Measurements from ENCODE around the gene NTF3.

Gene NTF3

GRCh38 chr12:5480938-5481303, 49.0 kb downstream of the NTF3 start:
- CTCF ChIA-PET: no interaction called here
- no peak for DNase-seq (ENCODE audit: low spot score)
- POLR2A ChIA-PET (ENCODE audit: low non-redundant PET): no interaction called here
- TF ChIP-seq CTCF (conservative IDR thresholded peaks at IDR 0.05; ENCODE audit: low read depth): no peak
- no peak overlapping the region for H3K27ac ChIP-seq

- TF ChIP-seq CTCF (conservative IDR thresholded peaks at IDR 0.05; ENCODE audit: low read depth): no peak
- no peak for DNase-seq (ENCODE audit: low spot score)
- no peak overlapping the region for H3K27ac ChIP-seq
- ChIA-PET POLR2A (ENCODE audit: low non-redundant PET) (no interaction called here), CTCF (no interaction called here)
Observed at GRCh38 chr12:5481645-5482044, 49.7 kb downstream of the NTF3 start.

GRCh38 chr12:5484426-5484825, 52.5 kb downstream of the NTF3 start:
- ChIA-PET POLR2A (ENCODE audit: low non-redundant PET) (no interaction called here), CTCF (no interaction called here)
- no peak for TF ChIP-seq CTCF (conservative IDR thresholded peaks at IDR 0.05; ENCODE audit: low read depth)
- H3K27ac ChIP-seq: no peak overlapping the region
- DNase-seq (ENCODE audit: low spot score): no peak

GRCh38 chr12:5485454-5485853, 53.5 kb downstream of the NTF3 start:
- TF ChIP-seq CTCF (conservative IDR thresholded peaks at IDR 0.05; ENCODE audit: low read depth): no peak
- H3K27ac ChIP-seq: no peak overlapping the region
- no peak for DNase-seq (ENCODE audit: low spot score)
- POLR2A ChIA-PET (ENCODE audit: low non-redundant PET): no interaction called here
- CTCF ChIA-PET: interaction anchor here (0.6 kb wide), 1 partner anchor 425 kb away, joined by 3 read pairs; no protein-coding TSS in a partner anchor

- no peak overlapping the region for H3K27ac ChIP-seq
- ChIA-PET POLR2A (ENCODE audit: low non-redundant PET) (no interaction called here), CTCF (no interaction called here)
- TF ChIP-seq CTCF (conservative IDR thresholded peaks at IDR 0.05; ENCODE audit: low read depth): no peak
- no peak for DNase-seq (ENCODE audit: low spot score)
Observed at GRCh38 chr12:5487076-5487475, 55.2 kb downstream of the NTF3 start.

- no peak for DNase-seq (ENCODE audit: low spot score)
- POLR2A ChIA-PET (ENCODE audit: low non-redundant PET): no interaction called here
- CTCF ChIA-PET: no interaction called here
- TF ChIP-seq CTCF (conservative IDR thresholded peaks at IDR 0.05; ENCODE audit: low read depth): no peak
- H3K27ac ChIP-seq: no peak overlapping the region
Observed at GRCh38 chr12:5487948-5488625, 56.2 kb downstream of the NTF3 start.

GRCh38 chr12:5488626-5488955, 56.7 kb downstream of the NTF3 start:
- TF ChIP-seq CTCF (conservative IDR thresholded peaks at IDR 0.05; ENCODE audit: low read depth): no peak
- DNase-seq (ENCODE audit: low spot score): no peak
- CTCF ChIA-PET: no interaction called here
- POLR2A ChIA-PET (ENCODE audit: low non-redundant PET): no interaction called here
- no peak overlapping the region for H3K27ac ChIP-seq

All from RWPE1 (cell line).